ENCODE results near the gene OR1Q1. TPM values are rescaled to one million over a fixed set of nuclear protein-coding genes. Genes with fewer than 3 reads are reported as not detected.
"Not testable (repeated sequence)": the region's sequence is repeated elsewhere in the genome, so short reads cannot be mapped to it uniquely, and the experiment has no call there.

Gene OR1Q1
- total RNA-seq, 4 donors from 2014 or later, result not detected

- intact Hi-C loops (cut with DNase I; ENCODE audit: low total_unique reads) (no loop called here), in situ Hi-C loops (cut with MboI; ENCODE audit: low pct_ligation_motif_present in 1 of 4, low pct_unique_long_range_greater_than_20kb in 1 of 4, low sequenced_read_pairs in 3 of 4) (no loop called here)
- Histone ChIP-seq H3K4me1 (no peaks in the 10 kb centered on the region), H3K4me3 (no peak overlapping the region), H3K27me3 (no peaks in the 10 kb centered on the region), H3K27ac (no peak overlapping the region), H3K36me3 (no peaks in the 10 kb centered on the region), H3K9me3 (no peaks in the 10 kb centered on the region)
- TF ChIP-seq EP300 (IDR thresholded peaks at IDR 0.05; ENCODE audit: low read depth) (no peak), POLR2AphosphoS5 (IDR thresholded peaks at IDR 0.05) (no peak), CTCF (IDR thresholded peaks at IDR 0.05) (no peak), POLR2A (IDR thresholded peaks at IDR 0.05) (no peak)
- no peak for DNase-seq
- 82 to 84% methylated on average over 3 of the region's 3 CpGs for WGBS, 2 donors (ENCODE audit: low coverage in 1 of 2)
These were observed 34.2 kb upstream of the OR1Q1 start for GRCh38 chr9:122580360-122580759.

GRCh38 chr9:122583284-122583683, 31.3 kb upstream of the OR1Q1 start, which contains the start of gene OR1L8:
Gene OR1L8, minus strand, starts transcription at chr9:122583384. Its CDS starts 14,907 bp downstream, at chr9:122568477.
- in situ Hi-C loops (cut with MboI; ENCODE audit: low pct_ligation_motif_present in 1 of 4, low pct_unique_long_range_greater_than_20kb in 1 of 4, low sequenced_read_pairs in 3 of 4); intact Hi-C loops (cut with DNase I; ENCODE audit: low total_unique reads); DNase-seq; H3K4me3 ChIP-seq; H3K27ac ChIP-seq; H3K27me3 ChIP-seq; H3K4me1 ChIP-seq; H3K36me3 ChIP-seq; H3K9me3 ChIP-seq: not testable (repeated sequence)
- 86 to 93% methylated on average over 7 to 8 of the region's 8 CpGs for WGBS, 2 donors (ENCODE audit: low coverage in 1 of 2)

GRCh38 chr9:122605691-122606090, 8.8 kb upstream of the OR1Q1 start:
- no peaks in the 10 kb centered on the region for H3K4me1 ChIP-seq

GRCh38 chr9:122606587-122606986, 8.0 kb upstream of the OR1Q1 start:
- TF ChIP-seq EP300 (IDR thresholded peaks at IDR 0.05; ENCODE audit: low read depth), result no peak
- TF ChIP-seq CTCF (IDR thresholded peaks at IDR 0.05), result no peak
- TF ChIP-seq POLR2AphosphoS5 (IDR thresholded peaks at IDR 0.05), result no peak
- TF ChIP-seq POLR2A (IDR thresholded peaks at IDR 0.05), result no peak
- Histone ChIP-seq H3K27me3 (no peaks in the 10 kb centered on the region), H3K4me3 (no peak overlapping the region), H3K4me1 (no peaks in the 10 kb centered on the region), H3K27ac (no peak overlapping the region), H3K36me3 (no peaks in the 10 kb centered on the region), H3K9me3 (no peaks in the 10 kb centered on the region)
- intact Hi-C loops (cut with DNase I; ENCODE audit: low total_unique reads), result no loop called here
- WGBS, 2 donors (ENCODE audit: low coverage in 1 of 2), result 81 to 100% methylated on average over 1 of the region's 1 CpG
- DNase-seq, result no peak
- in situ Hi-C loops (cut with MboI; ENCODE audit: low pct_ligation_motif_present in 1 of 4, low pct_unique_long_range_greater_than_20kb in 1 of 4, low sequenced_read_pairs in 3 of 4), result no loop called here

More at GRCh38 chr9:122605691-122606090, 8.8 kb upstream of the OR1Q1 start:
- H3K27me3 ChIP-seq, result no peaks in the 10 kb centered on the region
- intact Hi-C loops (cut with DNase I; ENCODE audit: low total_unique reads), result no loop called here
- no peak overlapping the region for H3K27ac ChIP-seq
- H3K4me3 ChIP-seq, result no peak overlapping the region
- DNase-seq, result no peak
- no peaks in the 10 kb centered on the region for H3K9me3 ChIP-seq
- no peaks in the 10 kb centered on the region for H3K36me3 ChIP-seq
- 22 to 71% methylated on average over 1 of the region's 1 CpG for WGBS, 2 donors (ENCODE audit: low coverage in 1 of 2)
- in situ Hi-C loops (cut with MboI; ENCODE audit: low pct_ligation_motif_present in 1 of 4, low pct_unique_long_range_greater_than_20kb in 1 of 4, low sequenced_read_pairs in 3 of 4), result no loop called here
- TF ChIP-seq POLR2AphosphoS5 (IDR thresholded peaks at IDR 0.05) (no peak), EP300 (IDR thresholded peaks at IDR 0.05; ENCODE audit: low read depth) (no peak), CTCF (IDR thresholded peaks at IDR 0.05) (no peak), POLR2A (IDR thresholded peaks at IDR 0.05) (no peak)

GRCh38 chr9:122609804-122610203, 4.7 kb upstream of the OR1Q1 start:
- WGBS, 2 donors (ENCODE audit: low coverage in 1 of 2), result 83 to 84% methylated on average over 4 of the region's 4 CpGs
- intact Hi-C loops (cut with DNase I; ENCODE audit: low total_unique reads), result no loop called here
- in situ Hi-C loops (cut with MboI; ENCODE audit: low pct_ligation_motif_present in 1 of 4, low pct_unique_long_range_greater_than_20kb in 1 of 4, low sequenced_read_pairs in 3 of 4), result no loop called here

More at GRCh38 chr9:122609804-122610203, 4.7 kb upstream of the OR1Q1 start:
- no peaks in the 10 kb centered on the region for H3K9me3 ChIP-seq
- TF ChIP-seq POLR2A (IDR thresholded peaks at IDR 0.05) (no peak), EP300 (IDR thresholded peaks at IDR 0.05; ENCODE audit: low read depth) (no peak), CTCF (IDR thresholded peaks at IDR 0.05) (no peak), POLR2AphosphoS5 (IDR thresholded peaks at IDR 0.05) (no peak)
- no peaks in the 10 kb centered on the region for H3K36me3 ChIP-seq
- H3K4me1 ChIP-seq, result no peaks in the 10 kb centered on the region
- H3K27ac ChIP-seq, result no peak overlapping the region
- no peak overlapping the region for H3K4me3 ChIP-seq
- H3K27me3 ChIP-seq, result no peaks in the 10 kb centered on the region
- DNase-seq, result no peak
